ENCODE results near the gene TOLLIP.

Gene TOLLIP

GRCh38 chr11:1239596-1240205 is 69.7 kb downstream of the TOLLIP start:
- TF ChIP-seq RAD21 (IDR thresholded peaks at IDR 0.05; ENCODE audit: low read depth): no peak
- TF ChIP-seq YY1 (IDR thresholded peaks at IDR 0.05; ENCODE audit: low read depth): no peak
- no peak for TF ChIP-seq TAF1 (IDR thresholded peaks at IDR 0.05; ENCODE audit: low read depth)
- TF ChIP-seq REST (IDR thresholded peaks at IDR 0.05; ENCODE audit: low read depth): no peak
- no peak for TF ChIP-seq ZBTB7A (IDR thresholded peaks at IDR 0.05; ENCODE audit: low read depth)
- no peak for TF ChIP-seq NFIC (IDR thresholded peaks at IDR 0.05)
- no peak for TF ChIP-seq TEAD4 (IDR thresholded peaks at IDR 0.05)
- no peak for TF ChIP-seq CEBPB (IDR thresholded peaks at IDR 0.05)
- TF ChIP-seq MAX (IDR thresholded peaks at IDR 0.05): no peak
- TF ChIP-seq EGR1 (IDR thresholded peaks at IDR 0.05): no peak

- TF ChIP-seq RAD21 (IDR thresholded peaks at IDR 0.05; ENCODE audit: low read depth) (peak; percentile 26; the same call in 1 of the 2 replicates), ZBTB7A (IDR thresholded peaks at IDR 0.05; ENCODE audit: low read depth) (0 out of 2 replicates have a peak, but pooled peaks have one; percentile 59), NFIC (IDR thresholded peaks at IDR 0.05) (peak; percentile 83), MAX (IDR thresholded peaks at IDR 0.05) (peak; percentile 86), TCF12 (IDR thresholded peaks at IDR 0.05; ENCODE audit: low read depth) (peak; percentile 43; the same call in 1 of the 2 replicates), USF1 (IDR thresholded peaks at IDR 0.05) (no peak), TEAD4 (IDR thresholded peaks at IDR 0.05) (no peak), TAF1 (IDR thresholded peaks at IDR 0.05; ENCODE audit: low read depth) (no peak), FOXM1 (IDR thresholded peaks at IDR 0.05; ENCODE audit: borderline replicate concordance, low read depth) (no peak), REST (IDR thresholded peaks at IDR 0.05; ENCODE audit: low read depth) (peak; percentile 99)
Measured at GRCh38 chr11:1238767-1239595, 70.5 kb downstream of the TOLLIP start.

GRCh38 chr11:1237851-1238250 is 71.6 kb downstream of the TOLLIP start:
- TF ChIP-seq ZBTB7A (IDR thresholded peaks at IDR 0.05; ENCODE audit: low read depth) (no peak), CREB1 (IDR thresholded peaks at IDR 0.05; ENCODE audit: low read depth) (no peak), FOXM1 (IDR thresholded peaks at IDR 0.05; ENCODE audit: borderline replicate concordance, low read depth) (no peak), NFIC (IDR thresholded peaks at IDR 0.05) (no peak), TCF12 (IDR thresholded peaks at IDR 0.05; ENCODE audit: low read depth) (no peak)

GRCh38 chr11:1237128-1237580 is 72.3 kb downstream of the TOLLIP start:
- TF ChIP-seq YY1 (IDR thresholded peaks at IDR 0.05; ENCODE audit: low read depth) (no peak), MAX (IDR thresholded peaks at IDR 0.05) (no peak), NFIC (IDR thresholded peaks at IDR 0.05) (peak; percentile 43), TCF12 (IDR thresholded peaks at IDR 0.05; ENCODE audit: low read depth) (0 out of 2 replicates have a peak, but pooled peaks have one; percentile 25), USF1 (IDR thresholded peaks at IDR 0.05) (no peak), TEAD4 (IDR thresholded peaks at IDR 0.05) (no peak), TAF1 (IDR thresholded peaks at IDR 0.05; ENCODE audit: low read depth) (no peak), ZBTB7A (IDR thresholded peaks at IDR 0.05; ENCODE audit: low read depth) (no peak), FOXM1 (IDR thresholded peaks at IDR 0.05; ENCODE audit: borderline replicate concordance, low read depth) (no peak), EGR1 (IDR thresholded peaks at IDR 0.05) (no peak)

GRCh38 chr11:1236316-1237127 is 72.9 kb downstream of the TOLLIP start:
- no peak for TF ChIP-seq CEBPB (IDR thresholded peaks at IDR 0.05)
- TF ChIP-seq YY1 (IDR thresholded peaks at IDR 0.05; ENCODE audit: low read depth): no peak
- TF ChIP-seq CREB1 (IDR thresholded peaks at IDR 0.05; ENCODE audit: low read depth): no peak
- TF ChIP-seq TAF1 (IDR thresholded peaks at IDR 0.05; ENCODE audit: low read depth): no peak
- TF ChIP-seq USF1 (IDR thresholded peaks at IDR 0.05): no peak
- TF ChIP-seq MAX (IDR thresholded peaks at IDR 0.05): no peak

Measured in Ishikawa (cell line).